GM18907 (cell line): ENCODE data around the gene FZR1.
"Not testable (repeated sequence)": the region's sequence is repeated elsewhere in the genome, so short reads cannot be mapped to it uniquely, and the experiment has no call there.

Experiments used
- ATAC-seq: cut with Tn5 transposase; IDR thresholded peaks from one replicate; pipeline ENCODE4 v1.9.1; 2021; ENCODE audit warnings: mild to moderate bottlenecking, moderate library complexity; ENCODE audit not compliant: unreplicated experiment

FZR1 gene

GRCh38 chr19:3528080-3528479 lies 22.0 kb downstream of the FZR1 start:
- ATAC-seq: no peak

- no peak for ATAC-seq
Observed at GRCh38 chr19:3528539-3529211, 22.6 kb downstream of the FZR1 start.

GRCh38 chr19:3529299-3529698 lies 23.2 kb downstream of the FZR1 start:
- not testable (repeated sequence) for ATAC-seq

- no peak for ATAC-seq
Observed at GRCh38 chr19:3530389-3530788, 24.3 kb downstream of the FZR1 start.

GRCh38 chr19:3531716-3532115 lies 25.6 kb downstream of the FZR1 start:
- no peak for ATAC-seq

GRCh38 chr19:3532154-3532786 lies 26.2 kb downstream of the FZR1 start:
- no peak for ATAC-seq

- no peak for ATAC-seq
Observed at GRCh38 chr19:3533033-3533432, 26.9 kb downstream of the FZR1 start.

- no peak for ATAC-seq
Observed at GRCh38 chr19:3533563-3534216, 27.6 kb downstream of the FZR1 start.

GRCh38 chr19:3534375-3535234 lies 28.5 kb downstream of the FZR1 start:
- no peak for ATAC-seq

- ATAC-seq: no peak
Observed at GRCh38 chr19:3535235-3535535, 29.1 kb downstream of the FZR1 start.

GRCh38 chr19:3535563-3535965 lies 29.5 kb downstream of the FZR1 start:
- no peak for ATAC-seq

- no peak for ATAC-seq
Observed at GRCh38 chr19:3535981-3536380, 29.9 kb downstream of the FZR1 start.

GRCh38 chr19:3536429-3537100 lies 30.5 kb downstream of the FZR1 start:
- ATAC-seq: no peak

GRCh38 chr19:3537101-3537437 lies 31.0 kb downstream of the FZR1 start:
- no peak for ATAC-seq

- ATAC-seq: no peak
Observed at GRCh38 chr19:3537438-3538240, 31.5 kb downstream of the FZR1 start.

- ATAC-seq: no peak
Observed at GRCh38 chr19:3538258-3538929, 32.3 kb downstream of the FZR1 start.

- ATAC-seq: no peak
Observed at GRCh38 chr19:3538965-3539755, 33.0 kb downstream of the FZR1 start, which contains the start of gene TEKTIP1. TSS of gene TEKTIP1 (plus strand) at chr19:3539174. CDS start at chr19:3539178, 4 bp downstream.

- ATAC-seq: no peak
Observed at GRCh38 chr19:3539756-3540118, 33.6 kb downstream of the FZR1 start.
